Thyroid gland (tissue), 4 donors: ENCODE results near the gene ITGBL1.

ENCODE experiments used
- CTCF ChIP-seq, 6 experiments: fragments of 200-600 bp in 3 of 6; fragments of 450-650 bp in 3 of 6; sonication (generic) in 3 of 6; IDR thresholded peaks; one replicate each; pipeline ENCODE4 v1.5.1; 2016 to 2019; ENCODE audit warnings: antibody characterized with exemption in 6 of 6, mild to moderate bottlenecking in 2 of 6, inconsistent platforms in 1 of 6, moderate library complexity in 1 of 6
- POLR2A ChIP-seq, 2 donors: fragments of 450-650 bp; IDR thresholded peaks; one replicate each; pipeline ENCODE4 v1.6.1; 2017; ENCODE audit warnings: antibody characterized with exemption in 2 of 2, mild to moderate bottlenecking in 2 of 2, moderate library complexity in 1 of 2

- no peak for TF ChIP-seq CTCF (IDR thresholded peaks at IDR 0.05)
- no peak for TF ChIP-seq POLR2A (IDR thresholded peaks at IDR 0.05)
Observed at GRCh38 chr13:101575581-101575980, 123.1 kb downstream of the ITGBL1 start.
